ENCODE results near the gene CNGB1. TPM values are rescaled to one million over a fixed set of nuclear protein-coding genes. Genes with fewer than 3 reads are reported as not detected.
"Not testable (repeated sequence)": the region's sequence is repeated elsewhere in the genome, so short reads cannot be mapped to it uniquely, and the experiment has no call there.

Gene CNGB1
- total RNA-seq, 3 donors from 2014 or later: not detected

- no peaks in the 10 kb centered on the region for H3K9me3 Mint-ChIP-seq
- ATAC-seq (no peak), DNase-seq (no peak)
These were observed 72.9 kb downstream of the CNGB1 start for GRCh38 chr16:57897996-57898395.

GRCh38 chr16:57897053-57897784, 73.7 kb downstream of the CNGB1 start:
- Mint-ChIP-seq H3K27me3 (ENCODE audit: low read depth) (peaks cover 18% of the 10 kb centered on the region), H3K9me3 (no peaks in the 10 kb centered on the region), H3K36me3 (ENCODE audit: insufficient read depth) (no peaks in the 10 kb centered on the region), H3K4me1 (ENCODE audit: low read depth) (peaks cover 12% of the 10 kb centered on the region), H3K4me3 (no peak overlapping the region)
- no peak for DNase-seq
- no peak for ATAC-seq

More at GRCh38 chr16:57897996-57898395, 72.9 kb downstream of the CNGB1 start:
- no peaks in the 10 kb centered on the region for H3K36me3 Mint-ChIP-seq (ENCODE audit: insufficient read depth)
- H3K4me3 Mint-ChIP-seq: no peak overlapping the region
- H3K27me3 Mint-ChIP-seq (ENCODE audit: low read depth): peaks cover 13% of the 10 kb centered on the region
- H3K4me1 Mint-ChIP-seq (ENCODE audit: low read depth): peaks cover 12% of the 10 kb centered on the region

DNA sequence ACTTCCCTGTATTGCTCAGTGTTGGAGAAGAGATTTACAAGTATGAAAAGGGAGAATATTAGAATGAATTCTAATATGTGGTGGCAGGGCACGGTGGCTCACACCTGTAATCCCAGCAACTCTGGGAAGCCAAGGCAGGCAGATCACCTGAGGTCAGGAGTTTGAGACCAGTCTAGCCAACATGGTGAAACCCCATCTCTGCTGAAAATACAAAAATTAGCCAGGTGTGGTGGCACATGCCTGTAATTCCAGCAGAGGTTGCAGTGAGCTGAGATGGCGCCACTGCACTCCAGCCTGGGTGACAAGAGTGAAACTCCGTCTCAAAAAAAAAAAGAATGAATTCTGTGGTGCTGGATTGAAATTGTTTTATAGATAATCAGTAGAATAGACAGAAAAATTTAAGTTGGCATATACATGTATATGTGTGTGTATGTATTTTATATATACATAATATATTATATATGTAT, 75.8 kb downstream of the CNGB1 start:
- DNase-seq; H3K9me3 Mint-ChIP-seq; H3K36me3 Mint-ChIP-seq (ENCODE audit: insufficient read depth); ATAC-seq; H3K4me3 Mint-ChIP-seq: not testable (repeated sequence)
- H3K27me3 Mint-ChIP-seq (ENCODE audit: low read depth): peaks cover 16% of the 10 kb centered on the region
- peaks cover 13% of the 10 kb centered on the region for H3K4me1 Mint-ChIP-seq (ENCODE audit: low read depth)

DNA sequence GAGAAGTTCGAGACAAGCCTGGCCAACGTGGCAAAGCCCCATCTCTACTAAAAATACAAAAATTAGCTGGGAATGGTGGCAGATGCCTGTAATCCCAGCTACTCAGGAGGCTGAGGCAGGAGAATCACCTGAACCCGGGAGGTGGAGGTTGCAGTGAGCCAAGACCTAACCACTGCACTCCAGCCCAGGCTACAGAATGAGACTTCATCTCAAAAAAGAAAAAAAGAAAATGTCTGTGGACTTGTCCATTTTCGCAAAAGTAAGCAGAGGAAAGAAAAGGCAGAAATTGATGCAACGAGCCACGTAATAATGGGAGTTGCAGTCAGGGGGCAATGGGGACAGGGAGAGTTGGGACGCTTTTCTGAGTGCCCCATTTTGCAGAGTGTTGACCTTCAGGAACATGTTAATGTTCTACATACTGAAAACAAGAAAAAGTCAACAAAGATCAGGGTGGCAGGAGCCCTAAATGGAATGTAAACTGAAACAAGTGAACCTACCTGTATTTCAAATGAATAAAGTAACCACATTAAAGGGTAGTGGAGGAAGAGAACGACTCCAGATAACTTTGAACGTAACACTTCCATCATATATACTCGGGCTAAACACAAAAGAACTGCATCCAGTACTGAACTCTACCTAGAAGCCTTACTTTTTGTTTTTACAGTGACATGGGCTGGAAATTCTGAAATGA, 76.4 kb downstream of the CNGB1 start:
- no peak for DNase-seq
- ATAC-seq: no peak
- Mint-ChIP-seq H3K4me1 (ENCODE audit: low read depth) (peaks cover 13% of the 10 kb centered on the region), H3K4me3 (no peak overlapping the region), H3K36me3 (ENCODE audit: insufficient read depth) (no peaks in the 10 kb centered on the region), H3K9me3 (no peaks in the 10 kb centered on the region), H3K27me3 (ENCODE audit: low read depth) (peaks cover 21% of the 10 kb centered on the region)

DNA sequence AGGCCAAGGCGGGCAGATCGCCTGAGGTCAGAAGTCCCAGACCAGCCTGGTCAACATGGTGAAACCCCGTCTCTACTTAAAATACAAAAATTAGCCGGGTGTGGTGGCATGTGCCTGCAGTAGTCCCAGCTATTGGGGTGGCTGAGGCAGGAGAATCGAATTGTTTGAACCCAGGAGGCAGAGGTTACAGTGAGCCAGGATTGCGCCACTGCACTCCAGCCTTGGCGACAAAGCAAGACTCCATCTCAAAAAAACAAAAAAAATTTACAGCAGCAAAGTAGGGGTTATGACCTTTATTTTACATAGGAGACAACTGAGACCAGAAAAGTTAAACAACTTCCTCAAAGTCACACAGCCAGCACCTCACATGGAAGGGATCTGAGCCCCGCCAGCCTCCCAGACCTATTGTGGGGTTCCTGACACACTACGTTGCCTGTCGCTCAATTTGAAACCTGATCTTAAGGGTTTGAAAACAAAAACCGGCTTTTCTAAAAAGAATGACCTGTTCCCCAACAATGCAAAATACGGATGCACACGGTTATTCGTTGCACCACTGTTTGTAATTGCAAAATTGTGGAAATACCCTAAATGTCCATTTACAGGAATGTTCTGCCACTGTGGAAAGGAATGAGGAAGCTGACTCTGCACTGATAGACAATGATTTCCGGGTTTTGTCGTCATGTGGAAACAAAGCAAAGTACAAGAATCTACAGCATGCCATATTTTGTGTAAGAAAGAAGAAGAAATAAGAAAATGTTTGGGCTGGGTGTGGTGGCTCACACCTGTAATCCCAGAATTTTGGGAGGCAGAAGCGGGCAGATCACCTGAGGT, 77.2 kb downstream of the CNGB1 start:
- DNase-seq (no peak), ATAC-seq (no peak)
- Mint-ChIP-seq H3K4me3 (no peak overlapping the region), H3K4me1 (ENCODE audit: low read depth) (peaks cover 13% of the 10 kb centered on the region), H3K9me3 (no peaks in the 10 kb centered on the region), H3K36me3 (ENCODE audit: insufficient read depth) (no peaks in the 10 kb centered on the region), H3K27me3 (ENCODE audit: low read depth) (peaks cover 23% of the 10 kb centered on the region)

GRCh38 chr16:57893217-57893558, 77.7 kb downstream of the CNGB1 start:
- DNase-seq: no peak
- H3K36me3 Mint-ChIP-seq (ENCODE audit: insufficient read depth): no peaks in the 10 kb centered on the region

GRCh38 chr16:57892447-57893096, 78.4 kb downstream of the CNGB1 start:
- ATAC-seq: no peak
- no peak for DNase-seq
- peaks cover 13% of the 10 kb centered on the region for H3K4me1 Mint-ChIP-seq (ENCODE audit: low read depth)
- no peaks in the 10 kb centered on the region for H3K9me3 Mint-ChIP-seq
- no peak overlapping the region for H3K4me3 Mint-ChIP-seq
- H3K27me3 Mint-ChIP-seq (ENCODE audit: low read depth): peaks cover 31% of the 10 kb centered on the region
- no peaks in the 10 kb centered on the region for H3K36me3 Mint-ChIP-seq (ENCODE audit: insufficient read depth)

More at GRCh38 chr16:57893217-57893558, 77.7 kb downstream of the CNGB1 start:
- Mint-ChIP-seq H3K9me3 (no peaks in the 10 kb centered on the region), H3K27me3 (ENCODE audit: low read depth) (peaks cover 25% of the 10 kb centered on the region), H3K4me3 (no peak overlapping the region), H3K4me1 (ENCODE audit: low read depth) (peaks cover 13% of the 10 kb centered on the region)
- ATAC-seq: no peak

- Mint-ChIP-seq H3K27me3 (ENCODE audit: low read depth) (peaks cover 35% of the 10 kb centered on the region), H3K9me3 (no peaks in the 10 kb centered on the region), H3K36me3 (ENCODE audit: insufficient read depth) (no peaks in the 10 kb centered on the region), H3K4me3 (no peak overlapping the region), H3K4me1 (ENCODE audit: low read depth) (peaks cover 13% of the 10 kb centered on the region)
- ATAC-seq (no peak), DNase-seq (no peak)
These were observed 78.9 kb downstream of the CNGB1 start for GRCh38 chr16:57892041-57892440.

- Mint-ChIP-seq H3K36me3 (ENCODE audit: insufficient read depth) (no peaks in the 10 kb centered on the region), H3K27me3 (ENCODE audit: low read depth) (peaks cover 42% of the 10 kb centered on the region), H3K4me1 (ENCODE audit: low read depth) (peaks cover 13% of the 10 kb centered on the region), H3K4me3 (no peak overlapping the region), H3K9me3 (no peaks in the 10 kb centered on the region)
- ATAC-seq: no peak
- DNase-seq: no peak
These were observed 80.2 kb downstream of the CNGB1 start for GRCh38 chr16:57890752-57891111.

DNA sequence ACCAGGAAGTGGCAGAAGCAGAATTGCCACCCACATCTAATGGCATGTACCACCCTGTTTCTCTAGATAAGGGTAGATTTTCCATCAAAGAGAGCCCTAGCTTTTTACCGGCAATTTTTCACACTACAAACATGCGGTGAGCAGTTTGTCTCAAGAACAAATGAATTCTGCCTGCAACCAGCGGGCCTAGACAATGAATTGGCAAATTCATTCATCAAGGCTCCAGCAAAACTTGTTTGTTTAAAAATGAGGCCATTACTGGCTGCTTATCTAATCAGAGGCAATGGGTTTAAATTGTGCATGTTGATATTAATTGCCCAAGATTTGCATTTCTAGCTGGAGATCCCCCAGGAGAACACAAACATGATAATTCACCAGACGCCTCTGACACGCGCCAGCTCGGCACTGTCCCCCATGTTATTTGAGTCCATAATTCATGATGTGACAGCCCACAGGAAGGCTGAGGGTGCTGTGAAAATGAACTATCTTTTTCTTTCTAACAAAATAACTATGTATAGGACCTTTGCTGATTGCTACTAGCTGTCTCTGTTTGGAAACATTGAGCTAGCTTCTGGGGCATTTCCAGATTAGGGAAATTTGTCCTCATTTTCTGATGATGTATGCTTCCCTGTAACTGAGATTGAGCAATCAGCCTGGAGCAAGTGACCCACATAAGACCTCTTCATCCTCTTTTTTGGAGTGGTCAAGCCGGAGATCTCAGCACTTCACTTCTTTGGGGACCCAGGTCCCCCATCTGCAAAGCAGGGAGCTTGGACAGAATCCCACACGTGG, 80.8 kb downstream of the CNGB1 start:
- no peak overlapping the region for H3K4me3 Mint-ChIP-seq
- ATAC-seq (no peak), DNase-seq (no peak)
- H3K9me3 Mint-ChIP-seq: no peaks in the 10 kb centered on the region
- peaks cover 13% of the 10 kb centered on the region for H3K4me1 Mint-ChIP-seq (ENCODE audit: low read depth)
- peaks cover 47% of the 10 kb centered on the region for H3K27me3 Mint-ChIP-seq (ENCODE audit: low read depth)
- no peaks in the 10 kb centered on the region for H3K36me3 Mint-ChIP-seq (ENCODE audit: insufficient read depth)

- Mint-ChIP-seq H3K4me1 (ENCODE audit: low read depth) (peaks cover 8% of the 10 kb centered on the region), H3K4me3 (no peak overlapping the region), H3K27me3 (ENCODE audit: low read depth) (peaks cover 53% of the 10 kb centered on the region), H3K9me3 (no peaks in the 10 kb centered on the region), H3K36me3 (ENCODE audit: insufficient read depth) (no peaks in the 10 kb centered on the region)
- ATAC-seq: no peak
- DNase-seq: no peak
These were observed 81.4 kb downstream of the CNGB1 start for GRCh38 chr16:57889522-57889921.

- peaks cover 56% of the 10 kb centered on the region for H3K27me3 Mint-ChIP-seq (ENCODE audit: low read depth)
- ATAC-seq (no peak), DNase-seq (no peak)
- H3K36me3 Mint-ChIP-seq (ENCODE audit: insufficient read depth): no peaks in the 10 kb centered on the region
- H3K4me3 Mint-ChIP-seq: no peak overlapping the region
- no peaks in the 10 kb centered on the region for H3K9me3 Mint-ChIP-seq
- peaks cover 4% of the 10 kb centered on the region for H3K4me1 Mint-ChIP-seq (ENCODE audit: low read depth)
These were observed 81.8 kb downstream of the CNGB1 start for GRCh38 chr16:57889111-57889510.

DNA sequence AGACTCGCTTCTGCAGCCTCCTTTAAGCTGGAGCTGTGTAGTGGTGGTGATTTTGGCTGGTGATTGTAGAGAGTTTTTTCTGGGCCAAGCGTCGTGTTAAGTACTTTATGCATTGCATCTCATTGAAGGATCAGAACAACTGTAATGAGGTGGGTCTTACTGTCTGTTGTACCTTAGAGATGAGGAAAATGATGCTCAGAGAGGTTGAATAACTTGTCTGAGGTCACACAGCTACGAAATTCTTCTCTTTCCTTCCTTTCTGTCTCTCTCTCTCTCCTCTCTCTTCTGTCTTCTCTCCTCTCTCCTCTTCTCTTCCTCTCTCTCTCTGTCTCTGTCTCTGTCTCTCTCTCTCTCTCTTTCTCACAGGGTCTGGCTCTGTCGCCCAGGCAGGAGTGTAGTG, 82.8 kb downstream of the CNGB1 start:
- no peaks in the 10 kb centered on the region for H3K9me3 Mint-ChIP-seq
- peaks cover 2% of the 10 kb centered on the region for H3K4me1 Mint-ChIP-seq (ENCODE audit: low read depth)
- DNase-seq: no peak
- ATAC-seq: no peak
- no peaks in the 10 kb centered on the region for H3K36me3 Mint-ChIP-seq (ENCODE audit: insufficient read depth)
- H3K27me3 Mint-ChIP-seq (ENCODE audit: low read depth): peaks cover 61% of the 10 kb centered on the region
- no peak overlapping the region for H3K4me3 Mint-ChIP-seq
